Stimulated activated naive CD8-positive, alpha-beta T cell treated with anti-CD3 and anti-CD28 coated beads, Interleukin-15, Interleukin-2, amounts not matched to agents 100 ng/mL and 50 ng/mL, for 24 hours (primary cell): ENCODE data around the gene TPBG.

Source experiments
- H3K27ac Mint-ChIP-seq: one replicate; pipeline ENCODE4 v1.8.0; 2021; ENCODE audit warnings: mild to moderate bottlenecking, mixed read lengths
- H3K27me3 Mint-ChIP-seq: one replicate; pipeline ENCODE4 v1.8.0; 2021; ENCODE audit warnings: mixed read lengths
- H3K36me3 Mint-ChIP-seq: one replicate; pipeline ENCODE4 v1.8.0; 2021; ENCODE audit warnings: low read depth, mixed read lengths
- H3K4me1 Mint-ChIP-seq: one replicate; pipeline ENCODE4 v1.8.0; 2021; ENCODE audit warnings: low read depth, mixed read lengths
- H3K4me3 Mint-ChIP-seq: one replicate; pipeline ENCODE4 v1.8.0; 2021; ENCODE audit warnings: mild to moderate bottlenecking, mixed read lengths
- H3K9me3 Mint-ChIP-seq: one replicate; pipeline ENCODE4 v1.8.0; 2021; ENCODE audit warnings: mixed read lengths

The TPBG gene, protein sequence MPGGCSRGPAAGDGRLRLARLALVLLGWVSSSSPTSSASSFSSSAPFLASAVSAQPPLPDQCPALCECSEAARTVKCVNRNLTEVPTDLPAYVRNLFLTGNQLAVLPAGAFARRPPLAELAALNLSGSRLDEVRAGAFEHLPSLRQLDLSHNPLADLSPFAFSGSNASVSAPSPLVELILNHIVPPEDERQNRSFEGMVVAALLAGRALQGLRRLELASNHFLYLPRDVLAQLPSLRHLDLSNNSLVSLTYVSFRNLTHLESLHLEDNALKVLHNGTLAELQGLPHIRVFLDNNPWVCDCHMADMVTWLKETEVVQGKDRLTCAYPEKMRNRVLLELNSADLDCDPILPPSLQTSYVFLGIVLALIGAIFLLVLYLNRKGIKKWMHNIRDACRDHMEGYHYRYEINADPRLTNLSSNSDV

DNA sequence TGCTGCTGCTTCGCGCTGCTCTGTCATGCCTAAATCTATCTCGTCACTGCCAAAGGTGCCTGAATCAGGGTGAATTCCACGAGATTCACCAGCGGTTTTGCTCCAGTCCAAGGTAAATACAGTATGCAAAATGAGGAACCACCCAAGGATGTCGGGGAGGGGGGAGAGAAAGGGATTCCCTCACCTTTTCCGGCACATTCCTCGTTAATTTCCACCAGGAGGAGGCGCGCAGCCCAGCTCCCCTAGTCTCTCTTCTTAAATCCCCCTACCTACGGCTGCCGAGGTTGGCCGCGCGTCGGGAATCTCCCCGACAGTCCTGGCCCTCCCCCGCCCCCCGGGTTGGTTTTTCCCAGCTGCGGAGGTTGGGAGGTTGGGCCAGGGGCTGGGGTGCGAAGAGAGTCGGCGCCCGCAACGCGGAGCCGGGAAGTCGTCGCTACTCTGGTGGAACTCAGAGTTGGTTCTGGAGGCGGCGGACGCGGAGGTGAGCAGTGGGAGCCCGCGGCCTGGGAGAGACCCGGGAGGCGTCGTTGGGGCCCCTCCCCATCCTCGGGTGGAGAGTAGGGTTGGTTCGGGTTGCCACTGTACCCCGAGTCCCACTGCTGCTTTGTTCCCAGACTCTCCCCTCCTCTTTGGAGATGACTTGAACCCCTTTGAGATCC lies at the start of gene TPBG:
Gene TPBG, plus strand, starts transcription at position 390 of the 659 bp plus-strand sequence. CDS start 1,145 bp downstream, outside the sequence.
- no peaks in the 10 kb centered on the region for H3K9me3 Mint-ChIP-seq
- H3K36me3 Mint-ChIP-seq: no peaks in the 10 kb centered on the region
- peaks cover 16% of the 10 kb centered on the region for H3K4me1 Mint-ChIP-seq
- H3K4me3 Mint-ChIP-seq: peak within 1 kb of the TSS; percentile 78
- peaks cover 65% of the 10 kb centered on the region for H3K27me3 Mint-ChIP-seq
- peak within 1 kb of the TSS; percentile 49 for H3K27ac Mint-ChIP-seq

DNA sequence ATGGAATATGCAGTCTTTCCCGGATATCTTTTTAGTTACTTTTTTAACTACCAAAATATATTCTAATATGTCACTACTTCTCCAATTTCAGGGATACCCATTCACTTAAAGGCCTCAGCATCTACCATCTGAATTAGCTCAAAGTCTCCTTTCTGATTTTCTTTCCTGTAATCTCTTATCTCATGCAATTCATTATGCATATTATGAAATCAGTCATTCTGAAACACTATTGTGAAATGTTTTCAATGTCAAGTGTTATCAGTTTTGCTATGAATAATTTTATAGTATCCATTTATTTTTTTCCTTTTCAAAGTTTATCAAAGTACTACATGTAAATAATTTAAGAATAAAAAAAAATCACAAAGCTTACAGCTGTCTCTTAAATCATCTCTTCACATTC lies 41.2 kb upstream of the TPBG start:
- Mint-ChIP-seq H3K4me3 (no peak overlapping the region), H3K9me3 (no peaks in the 10 kb centered on the region), H3K27me3 (peaks cover 5% of the 10 kb centered on the region), H3K36me3 (no peaks in the 10 kb centered on the region), H3K27ac (no peak overlapping the region), H3K4me1 (no peaks in the 10 kb centered on the region)

DNA sequence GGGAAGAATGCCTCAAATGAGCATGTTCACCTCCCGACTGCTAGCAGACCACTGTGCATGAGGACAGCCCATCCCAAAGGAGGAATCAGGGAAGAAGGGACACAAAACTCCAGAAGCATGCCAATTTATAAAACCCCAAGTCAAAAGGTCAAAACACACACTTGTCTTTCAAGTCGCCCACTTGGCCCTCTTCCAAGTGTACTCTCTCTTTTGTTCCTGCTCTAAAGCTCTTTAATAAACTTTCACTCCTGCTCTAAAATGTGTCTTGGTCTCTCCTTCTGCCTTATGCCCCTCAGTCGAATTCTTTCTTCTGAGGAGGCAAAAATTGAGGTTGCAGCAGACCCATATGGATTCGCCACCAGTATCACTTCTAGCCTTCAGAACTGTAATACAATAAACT lies 33.9 kb upstream of the TPBG start:
- no peaks in the 10 kb centered on the region for H3K9me3 Mint-ChIP-seq
- H3K4me1 Mint-ChIP-seq: no peaks in the 10 kb centered on the region
- H3K36me3 Mint-ChIP-seq: no peaks in the 10 kb centered on the region
- H3K27me3 Mint-ChIP-seq: peaks cover 10% of the 10 kb centered on the region
- H3K4me3 Mint-ChIP-seq: no peak overlapping the region
- H3K27ac Mint-ChIP-seq: no peak overlapping the region

DNA sequence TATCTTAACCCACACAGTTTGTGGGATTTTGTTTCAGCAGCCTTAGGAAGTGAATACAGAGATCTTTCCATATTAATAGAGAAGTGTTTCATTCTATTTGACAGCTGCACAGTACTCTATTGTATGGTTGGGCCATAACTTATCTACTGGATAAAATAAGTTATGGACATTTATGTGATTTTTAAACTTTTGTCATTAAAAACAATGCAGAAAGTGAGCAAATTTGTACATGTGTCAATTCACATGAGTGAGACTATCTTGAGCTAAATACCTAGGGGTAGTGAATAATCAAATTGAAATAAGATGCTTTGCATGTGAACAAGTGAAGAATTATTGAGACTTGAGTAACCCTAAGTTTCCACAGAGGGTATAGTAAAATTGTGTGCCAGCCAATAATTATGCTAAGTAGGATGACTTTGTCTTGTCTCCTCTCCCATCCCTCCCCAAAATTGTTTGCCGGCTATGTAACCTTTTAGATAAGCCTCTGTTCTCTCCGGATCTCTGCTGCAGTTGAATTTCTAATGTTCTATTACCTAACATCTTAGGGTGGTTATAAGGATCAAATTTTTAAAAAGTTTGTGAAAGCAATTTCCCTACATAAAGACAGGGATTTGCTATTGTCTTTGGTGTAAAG lies 33.3 kb upstream of the TPBG start:
- H3K9me3 Mint-ChIP-seq: no peaks in the 10 kb centered on the region
- no peaks in the 10 kb centered on the region for H3K4me1 Mint-ChIP-seq
- H3K27me3 Mint-ChIP-seq: peaks cover 10% of the 10 kb centered on the region
- H3K4me3 Mint-ChIP-seq: no peak overlapping the region
- no peak overlapping the region for H3K27ac Mint-ChIP-seq
- no peaks in the 10 kb centered on the region for H3K36me3 Mint-ChIP-seq

DNA sequence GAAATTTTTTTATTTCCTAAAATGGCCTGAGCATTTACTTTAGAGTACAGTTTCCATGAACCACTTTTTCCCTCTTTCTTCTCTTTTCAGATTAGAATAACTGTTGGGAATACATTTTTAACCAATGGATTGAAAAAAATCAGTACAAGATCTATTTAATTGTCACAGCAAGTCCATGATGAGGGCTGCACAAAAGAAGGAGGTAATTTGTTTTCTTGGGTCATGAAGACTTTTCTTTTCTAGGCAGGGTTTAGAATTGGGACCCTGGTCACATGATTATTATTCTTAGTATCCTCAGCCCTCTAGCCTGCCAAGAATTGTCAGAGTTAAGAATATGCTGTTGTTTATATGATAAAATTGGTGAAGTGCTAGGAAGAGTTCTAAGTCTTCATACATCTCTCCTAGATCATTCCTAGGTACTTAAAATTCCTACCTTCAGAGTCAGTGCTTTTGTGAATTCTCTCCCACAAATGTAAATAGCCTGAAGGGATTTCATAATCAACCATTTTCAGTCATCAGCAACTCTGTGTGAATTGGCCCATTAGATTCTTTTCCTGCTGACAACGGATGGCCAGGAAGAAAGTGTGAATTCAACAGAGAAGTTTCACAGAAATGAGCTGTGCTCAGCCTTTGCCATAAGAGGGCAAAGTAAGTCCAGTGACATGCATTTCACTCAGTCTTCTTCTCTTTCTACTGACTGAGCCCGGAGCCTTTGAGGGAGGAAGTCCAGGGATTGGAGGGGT lies 32.4 kb upstream of the TPBG start:
- H3K4me3 Mint-ChIP-seq: no peak overlapping the region
- H3K9me3 Mint-ChIP-seq: no peaks in the 10 kb centered on the region
- H3K36me3 Mint-ChIP-seq: no peaks in the 10 kb centered on the region
- H3K27ac Mint-ChIP-seq: no peak overlapping the region
- peaks cover 15% of the 10 kb centered on the region for H3K27me3 Mint-ChIP-seq
- no peaks in the 10 kb centered on the region for H3K4me1 Mint-ChIP-seq

DNA sequence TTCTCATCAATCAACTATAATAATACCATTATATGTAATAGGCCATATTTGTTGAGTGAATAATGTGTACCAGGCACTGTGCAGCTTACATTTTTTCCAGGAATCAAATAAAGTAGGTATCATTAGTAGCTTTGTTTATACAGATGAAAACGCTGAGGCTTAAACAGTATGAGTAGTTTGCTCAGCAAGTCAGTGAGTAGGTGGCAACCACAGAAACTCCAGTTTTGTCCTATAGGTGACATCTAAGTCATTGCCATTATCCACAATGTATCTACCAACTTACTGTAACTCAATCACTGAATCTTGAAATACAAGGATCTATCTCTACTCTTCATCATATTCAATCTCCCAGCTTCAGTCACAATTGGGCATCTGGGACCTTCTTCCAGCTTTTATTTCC lies 29.8 kb upstream of the TPBG start:
- Mint-ChIP-seq H3K27me3 (peaks cover 15% of the 10 kb centered on the region), H3K27ac (no peak overlapping the region), H3K4me3 (no peak overlapping the region), H3K9me3 (no peaks in the 10 kb centered on the region), H3K36me3 (no peaks in the 10 kb centered on the region), H3K4me1 (no peaks in the 10 kb centered on the region)

DNA sequence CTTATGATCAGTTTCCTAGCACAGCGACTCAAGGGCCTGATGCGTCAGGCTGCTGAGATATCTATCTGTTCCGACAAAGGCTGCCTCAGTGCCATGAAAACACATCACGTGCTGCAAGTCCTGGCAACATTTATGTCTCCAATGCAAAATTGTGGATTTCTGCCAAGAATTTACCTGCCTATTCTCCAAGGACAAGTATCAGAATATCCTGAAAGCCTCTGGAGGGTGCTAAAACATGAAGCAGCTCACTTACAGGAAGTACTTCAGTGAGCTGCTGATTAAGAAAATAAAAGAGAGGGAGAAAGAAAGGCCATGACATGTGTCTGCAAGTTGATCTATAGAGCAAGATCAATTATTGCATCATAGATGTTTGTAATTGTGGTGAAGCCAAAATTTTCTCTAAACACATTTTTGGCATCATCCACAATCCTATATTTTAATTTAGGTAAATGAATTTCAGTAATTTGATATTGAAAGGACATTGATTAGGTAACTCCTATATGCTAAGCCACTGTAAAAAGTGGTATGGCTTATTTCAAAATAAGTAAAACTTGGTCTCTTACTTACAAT lies 25.8 kb upstream of the TPBG start:
- H3K9me3 Mint-ChIP-seq: no peaks in the 10 kb centered on the region
- no peaks in the 10 kb centered on the region for H3K36me3 Mint-ChIP-seq
- H3K27ac Mint-ChIP-seq: no peak overlapping the region
- no peak overlapping the region for H3K4me3 Mint-ChIP-seq
- H3K27me3 Mint-ChIP-seq: peaks cover 5% of the 10 kb centered on the region
- no peaks in the 10 kb centered on the region for H3K4me1 Mint-ChIP-seq

DNA sequence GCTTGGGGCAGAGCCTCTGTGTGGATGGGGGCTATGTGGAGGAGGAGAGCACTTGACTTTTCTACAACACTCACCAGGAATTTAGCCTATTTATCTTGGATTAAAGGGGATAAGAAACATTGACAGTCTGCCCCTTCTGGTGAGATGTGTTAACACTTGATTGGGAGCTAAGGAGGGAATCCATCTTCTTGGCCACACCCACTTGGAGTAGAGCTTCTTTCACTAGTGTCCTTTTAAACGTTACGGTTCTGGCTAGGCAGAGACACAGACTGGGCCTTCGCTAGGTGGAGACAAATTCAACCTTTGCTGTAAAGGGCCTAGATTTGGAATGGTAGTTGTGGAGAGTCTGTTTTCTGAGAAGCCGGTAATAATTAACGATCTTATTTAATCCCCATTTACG lies 15.5 kb upstream of the TPBG start:
- Mint-ChIP-seq H3K36me3 (no peaks in the 10 kb centered on the region), H3K9me3 (peaks cover 8% of the 10 kb centered on the region), H3K4me1 (no peaks in the 10 kb centered on the region), H3K27ac (no peak overlapping the region), H3K4me3 (no peak overlapping the region), H3K27me3 (peaks cover 5% of the 10 kb centered on the region)

DNA sequence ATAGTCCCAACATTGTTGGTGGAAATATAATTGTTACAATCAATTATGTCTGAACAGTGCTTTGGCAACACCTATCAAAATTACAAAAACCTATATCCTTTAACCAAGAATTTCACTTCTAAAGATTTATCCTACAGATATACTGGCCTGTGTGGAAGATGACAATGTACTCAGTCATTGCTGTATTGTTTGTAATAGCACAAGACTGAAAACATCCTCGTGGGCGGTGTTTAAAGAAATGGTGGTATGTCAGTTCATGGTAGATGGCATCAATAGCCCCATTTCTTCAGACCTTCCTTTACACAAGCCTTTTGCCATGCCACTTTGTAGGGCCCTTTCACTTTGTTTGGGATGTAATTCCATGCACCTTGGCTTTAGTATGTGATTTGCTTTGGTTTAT lies 9.8 kb upstream of the TPBG start:
- Mint-ChIP-seq H3K9me3 (no peaks in the 10 kb centered on the region), H3K27me3 (peaks cover 4% of the 10 kb centered on the region), H3K27ac (no peak overlapping the region), H3K36me3 (no peaks in the 10 kb centered on the region), H3K4me1 (no peaks in the 10 kb centered on the region), H3K4me3 (no peak overlapping the region)

DNA sequence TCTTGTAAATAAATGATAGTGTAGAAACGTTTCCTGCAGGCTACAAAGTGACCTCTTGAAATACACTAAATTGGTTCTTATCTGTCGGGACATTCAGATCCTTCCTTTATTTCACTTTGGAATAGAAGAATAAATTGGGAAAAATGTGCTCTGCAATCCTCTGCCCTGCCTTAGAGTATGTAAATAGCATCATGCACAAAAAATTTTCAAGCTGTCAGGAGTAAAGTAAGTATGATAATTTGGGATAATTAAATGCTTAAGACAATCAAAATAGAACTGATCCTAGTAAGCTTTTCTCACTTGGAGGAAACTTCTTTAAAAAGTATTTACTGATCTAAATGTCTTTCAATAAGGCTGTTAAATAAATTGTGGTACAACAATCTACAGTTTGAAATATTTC lies 3.1 kb upstream of the TPBG start:
- Mint-ChIP-seq H3K36me3 (no peaks in the 10 kb centered on the region), H3K4me3 (no peak overlapping the region), H3K27me3 (peaks cover 51% of the 10 kb centered on the region)

DNA sequence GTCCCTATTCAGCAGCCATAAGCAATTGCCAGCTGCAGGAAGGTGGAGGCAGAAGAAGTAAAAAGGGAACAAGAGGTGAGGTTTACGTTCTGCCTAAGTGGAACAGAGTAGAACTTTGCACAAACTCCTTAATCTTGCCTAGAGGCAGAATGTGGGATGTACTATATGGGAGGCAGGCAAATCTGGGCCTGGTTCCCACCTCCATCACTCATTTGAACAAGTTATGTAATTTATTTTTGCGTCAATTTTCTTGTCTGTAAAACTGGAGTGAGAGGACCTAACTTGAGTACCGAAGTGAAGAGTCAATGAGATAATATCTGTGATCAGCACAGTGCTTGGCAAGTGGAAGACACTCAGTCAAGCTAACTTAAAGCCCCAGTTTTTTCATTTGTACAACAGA lies 2.0 kb upstream of the TPBG start:
- Mint-ChIP-seq H3K9me3 (no peaks in the 10 kb centered on the region), H3K27me3 (peaks cover 61% of the 10 kb centered on the region), H3K4me3 (no peak overlapping the region), H3K27ac (no peak overlapping the region), H3K4me1 (peaks cover 16% of the 10 kb centered on the region), H3K36me3 (no peaks in the 10 kb centered on the region)

More for the DNA sequence above, 3.1 kb upstream of the TPBG start:
- no peak overlapping the region for H3K27ac Mint-ChIP-seq
- no peaks in the 10 kb centered on the region for H3K9me3 Mint-ChIP-seq
- H3K4me1 Mint-ChIP-seq: peaks cover 16% of the 10 kb centered on the region

DNA sequence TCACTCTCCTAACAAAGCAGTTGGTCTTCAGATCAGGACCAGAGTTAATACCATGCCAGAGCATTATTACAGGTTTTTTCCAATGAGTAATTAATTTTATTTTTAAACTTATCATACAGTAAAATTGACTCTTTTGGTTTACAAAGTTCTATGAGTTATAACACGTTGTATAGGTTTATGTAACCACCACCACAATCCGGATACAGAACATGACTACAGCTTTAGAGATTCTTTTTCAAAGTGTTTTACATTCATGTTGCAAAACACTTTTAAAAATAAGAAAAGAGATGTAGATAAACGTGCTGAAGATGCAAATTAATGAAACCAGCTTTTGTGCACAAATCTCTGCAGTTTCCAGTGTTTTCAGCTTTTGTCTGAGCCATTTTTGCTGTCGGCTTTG lies 1.5 kb upstream of the TPBG start:
- Mint-ChIP-seq H3K27ac (no peak overlapping the region), H3K4me1 (peaks cover 16% of the 10 kb centered on the region), H3K27me3 (peaks cover 65% of the 10 kb centered on the region), H3K9me3 (no peaks in the 10 kb centered on the region), H3K36me3 (no peaks in the 10 kb centered on the region), H3K4me3 (no peak overlapping the region)

DNA sequence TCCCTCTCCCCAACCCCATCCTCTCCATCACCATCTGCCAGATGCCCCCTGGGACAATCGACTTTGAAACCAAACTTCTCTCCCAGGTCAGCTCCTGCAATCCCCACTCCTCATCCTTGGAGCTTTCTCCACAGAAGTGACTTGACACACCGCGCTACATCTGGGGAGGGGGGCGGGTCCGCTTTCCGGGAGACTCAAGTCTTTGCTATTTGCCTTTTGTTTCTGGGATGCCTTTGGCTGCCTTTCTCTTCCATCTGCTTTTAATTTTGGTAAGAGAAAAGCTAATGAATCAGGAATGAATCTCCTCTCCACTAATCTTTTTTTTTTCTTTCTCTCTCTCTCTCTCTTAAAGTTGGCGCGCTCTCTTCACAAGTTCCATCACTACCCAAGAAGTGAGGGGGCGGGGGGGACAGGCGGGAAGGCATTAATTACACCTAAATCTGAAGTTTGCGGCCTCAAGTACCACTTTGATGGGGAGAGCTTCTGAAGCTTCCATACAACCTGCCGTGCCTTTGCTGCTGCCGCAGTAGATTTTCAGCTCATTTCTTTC lies 664 bp upstream of the TPBG start:
- Mint-ChIP-seq H3K27ac (peak overlapping the region; percentile 49), H3K4me1 (peaks cover 16% of the 10 kb centered on the region), H3K27me3 (peaks cover 65% of the 10 kb centered on the region), H3K36me3 (no peaks in the 10 kb centered on the region), H3K9me3 (no peaks in the 10 kb centered on the region), H3K4me3 (peak overlapping the region; percentile 53)
